SU-DHL-6 (cell line): ENCODE results near the gene DAAM1.

Source experiments
- H2AFZ ChIP-seq: fragments of 200-600 bp; sonication (generic); 2 replicates; pipeline ENCODE4 v1.6.1; 2014; ENCODE audit warnings: low read depth, mild to moderate bottlenecking, moderate library complexity, mixed read lengths, antibody characterized with exemption, low read length; ENCODE audit not compliant: severe bottlenecking
- H3F3A ChIP-seq: fragments of 200-600 bp; shearing (Covaris generic); 2 replicates; pipeline ENCODE4 v1.6.0; 2016; ENCODE audit warnings: antibody characterized with exemption, mild to moderate bottlenecking; ENCODE audit not compliant: insufficient read depth
- H3K27ac ChIP-seq: fragments of 200-600 bp; sonication (generic); 2 replicates; pipeline ENCODE4 v1.5.1; 2016; ENCODE audit warnings: low read depth, mild to moderate bottlenecking, low read length, moderate library complexity, mixed read lengths
- H3K27me3 ChIP-seq: fragments of 200-600 bp; sonication (generic), shearing (Covaris generic); 2 replicates; pipeline ENCODE4 v1.6.0; 2014; ENCODE audit warnings: mild to moderate bottlenecking, low read length
- H3K36me3 ChIP-seq: fragments of 200-600 bp; sonication (generic); 2 replicates; pipeline ENCODE4 v1.6.1; 2014; ENCODE audit warnings: mild to moderate bottlenecking, low read length, mixed read lengths
- H3K4me2 ChIP-seq: fragments of 300-600, 200-600 bp; shearing (Covaris generic), sonication (generic); 2 replicates; pipeline ENCODE4 v1.6.0; 2014; ENCODE audit warnings: low read length, low read depth, mild to moderate bottlenecking; ENCODE audit not compliant: poor library complexity, severe bottlenecking
- H3K4me3 ChIP-seq: fragments of 200-600 bp; sonication (generic); 2 replicates; pipeline ENCODE4 v1.5.1; 2014; ENCODE audit warnings: antibody characterized with exemption, low read length, mild to moderate bottlenecking, mixed read lengths; ENCODE audit not compliant: insufficient read depth, poor library complexity, severe bottlenecking
- H3K79me2 ChIP-seq: fragments of 200-600 bp; sonication (generic); 2 replicates; pipeline ENCODE4 v1.6.1; 2014; ENCODE audit warnings: mild to moderate bottlenecking, low read length, moderate library complexity; ENCODE audit not compliant: insufficient read depth
- H3K9ac ChIP-seq: fragments of 200-600 bp; sonication (generic); 2 replicates; pipeline ENCODE4 v1.7.0; 2014; ENCODE audit warnings: mild to moderate bottlenecking, low read length
- H3K9me2 ChIP-seq: fragments of 200-600 bp; sonication (generic); replicated peaks from 2 replicates; pipeline ENCODE4 v1.6.1; 2014; ENCODE audit warnings: low read length; ENCODE audit not compliant: insufficient read depth
- H3K9me3 ChIP-seq: fragments of 200-600 bp; sonication (generic); 2 replicates; pipeline ENCODE4 v1.6.1; 2014; ENCODE audit warnings: low read length, mixed read lengths; ENCODE audit not compliant: insufficient read depth
- H4K20me1 ChIP-seq: fragments of 200-600 bp; sonication (generic); 2 replicates; pipeline ENCODE4 v1.6.1; 2014; ENCODE audit warnings: low read depth, mild to moderate bottlenecking, antibody characterized with exemption, low read length, moderate library complexity, mixed read lengths
- CTCF ChIP-seq: fragments of 200-600 bp; sonication (generic); IDR thresholded peaks from one replicate; pipeline ENCODE4 v1.5.1; 2017; ENCODE audit warnings: antibody characterized with exemption, mild to moderate bottlenecking, low read length, moderate library complexity; ENCODE audit not compliant: insufficient read depth, poor library complexity, severe bottlenecking
- EZH2phosphoT487 ChIP-seq: fragments of 200-600 bp; sonication (generic), shearing (Covaris generic); conservative IDR thresholded peaks from 2 replicates; pipeline ENCODE4 v1.6.1; 2018; ENCODE audit warnings: mild to moderate bottlenecking, antibody characterized with exemption, low read length, moderate library complexity, mixed read lengths

The DAAM1 gene

GRCh38 chr14:59305836-59306555, 117.5 kb downstream of the DAAM1 start:
- TF ChIP-seq EZH2phosphoT487 (no peak), CTCF (no peak)
- peaks cover 10% of the 10 kb centered on the region; the same call in 1 of the 2 replicates for H3F3A ChIP-seq
- H4K20me1 ChIP-seq: no peaks in the 10 kb centered on the region
- no peaks in the 10 kb centered on the region for H3K9me3 ChIP-seq
- H3K4me3 ChIP-seq: no peak overlapping the region
- no peak overlapping the region for H2AFZ ChIP-seq
- no peak overlapping the region for H3K9ac ChIP-seq
- H3K27me3 ChIP-seq: no peaks in the 10 kb centered on the region
- peaks cover 24% of the 10 kb centered on the region for H3K79me2 ChIP-seq
- H3K27ac ChIP-seq: no peak overlapping the region; the same call in 1 of the 2 replicates
- no peaks in the 10 kb centered on the region for H3K9me2 ChIP-seq
- 0 out of 2 replicates have a peak, but pooled peaks cover 2% of the 10 kb centered on the region for H3K36me3 ChIP-seq
- no peak overlapping the region for H3K4me2 ChIP-seq

GRCh38 chr14:59306775-59307174, 118.3 kb downstream of the DAAM1 start:
- Histone ChIP-seq H3K9me2 (no peaks in the 10 kb centered on the region), H3K4me2 (no peak overlapping the region), H3K27me3 (no peaks in the 10 kb centered on the region), H3K36me3 (0 out of 2 replicates have a peak, but pooled peaks cover 2% of the 10 kb centered on the region), H3K79me2 (peaks cover 22% of the 10 kb centered on the region), H3K9ac (no peak overlapping the region), H3K4me3 (no peak overlapping the region), H4K20me1 (no peaks in the 10 kb centered on the region), H3K27ac (no peak overlapping the region; the same call in 1 of the 2 replicates), H3K9me3 (no peaks in the 10 kb centered on the region), H2AFZ (no peak overlapping the region), H3F3A (peaks cover 4% of the 10 kb centered on the region; the same call in 1 of the 2 replicates)
- no peak for TF ChIP-seq EZH2phosphoT487
- no peak for TF ChIP-seq CTCF

GRCh38 chr14:59308086-59308485, 119.6 kb downstream of the DAAM1 start:
- no peaks in the 10 kb centered on the region for H3K9me3 ChIP-seq
- no peaks in the 10 kb centered on the region for H3F3A ChIP-seq
- peaks cover 14% of the 10 kb centered on the region for H3K79me2 ChIP-seq
- TF ChIP-seq EZH2phosphoT487: no peak
- no peak for TF ChIP-seq CTCF
- H3K27me3 ChIP-seq: no peaks in the 10 kb centered on the region
- no peak overlapping the region for H3K9ac ChIP-seq
- H4K20me1 ChIP-seq: no peaks in the 10 kb centered on the region
- no peak overlapping the region for H2AFZ ChIP-seq
- H3K9me2 ChIP-seq: no peaks in the 10 kb centered on the region
- 0 out of 2 replicates have a peak, but pooled peaks cover 2% of the 10 kb centered on the region for H3K36me3 ChIP-seq
- H3K4me2 ChIP-seq: no peak overlapping the region
- H3K4me3 ChIP-seq: no peak overlapping the region
- no peak overlapping the region for H3K27ac ChIP-seq
